GM23338 (cell line): Measurements from ENCODE around the gene STAT6. TPM values are rescaled to one million over a fixed set of nuclear protein-coding genes. Genes with fewer than 3 reads are reported as not detected.

Experiments used
- ATAC-seq: fragments of 200-7000 bp; cut with Tn5 transposase; 3 replicates; pipeline ENCODE4 v1.9.1; 2020
- DNase-seq: peaks from one replicate; pipeline ENCODE4 v3.0.0-alpha.2; 2015; ENCODE audit warnings: low spot score
- H2AFZ ChIP-seq: fragments of 200-600 bp; sonication (generic); 2 replicates; pipeline ENCODE4 v1.8.0; 2016; ENCODE audit warnings: antibody characterized with exemption, mild to moderate bottlenecking, moderate library complexity
- H3F3A ChIP-seq: fragments of 200-600 bp; sonication (generic); replicated peaks from 2 replicates; pipeline ENCODE4 v1.8.0; 2017; ENCODE audit warnings: antibody characterized with exemption, mixed run types, low read depth
- H3K27ac ChIP-seq: fragments of 200-600 bp; sonication (generic); 2 replicates; pipeline ENCODE4 v1.6.1; 2016; ENCODE audit warnings: low read depth
- H3K27me3 ChIP-seq: fragments of 200-600 bp; sonication (generic); 2 replicates; pipeline ENCODE4 v1.8.0; 2016; ENCODE audit warnings: mild to moderate bottlenecking, mixed run types, moderate library complexity; ENCODE audit not compliant: insufficient read depth
- H3K36me3 ChIP-seq: fragments of 200-600 bp; sonication (generic); 2 replicates; pipeline ENCODE4 v1.8.0; 2016; ENCODE audit warnings: mild to moderate bottlenecking; ENCODE audit not compliant: insufficient read depth
- H3K4me1 ChIP-seq: fragments of 200-600 bp; sonication (generic); 2 replicates; pipeline ENCODE4 v1.8.0; 2016; ENCODE audit warnings: mild to moderate bottlenecking, moderate library complexity; ENCODE audit not compliant: insufficient read depth
- H3K4me2 ChIP-seq: fragments of 200-600 bp; sonication (generic); 2 replicates; pipeline ENCODE4 v1.7.1; 2017; ENCODE audit warnings: mixed run types
- H3K4me3 ChIP-seq: fragments of 200-600 bp; sonication (generic); 2 replicates; pipeline ENCODE4 v1.6.1; 2016; ENCODE audit warnings: mixed run types
- H3K79me2 ChIP-seq: fragments of 200-600 bp; sonication (generic); replicated peaks from 2 replicates; pipeline ENCODE4 v1.8.0; 2017; ENCODE audit warnings: mild to moderate bottlenecking; ENCODE audit not compliant: insufficient read depth
- H3K9me2 ChIP-seq: fragments of 200-600 bp; sonication (generic); 2 replicates; pipeline ENCODE4 v1.8.0; 2017; ENCODE audit not compliant: insufficient read depth
- H4K20me1 ChIP-seq: fragments of 200-600 bp; sonication (generic); replicated peaks from 2 replicates; pipeline ENCODE4 v1.8.0; 2017; ENCODE audit warnings: mild to moderate bottlenecking; ENCODE audit not compliant: insufficient read depth
- H3K27ac Mint-ChIP-seq: 2 replicates; pipeline ENCODE4 v1.8.0; 2020; ENCODE audit warnings: inconsistent platforms, mild to moderate bottlenecking, moderate library complexity, mixed read lengths
- H3K27me3 Mint-ChIP-seq: 3 replicates; pipeline ENCODE4 v1.8.0; 2022; ENCODE audit warnings: low read depth, mild to moderate bottlenecking, moderate library complexity, mixed read lengths, inconsistent platforms; ENCODE audit not compliant: insufficient read depth, poor library complexity
- H3K36me3 Mint-ChIP-seq: 3 replicates; pipeline ENCODE4 v1.8.0; 2021; ENCODE audit warnings: low read depth, mild to moderate bottlenecking, inconsistent platforms, moderate library complexity, mixed read lengths
- H3K4me1 Mint-ChIP-seq: 3 replicates; pipeline ENCODE4 v1.8.0; 2020; ENCODE audit warnings: mild to moderate bottlenecking, inconsistent platforms, mixed read lengths
- H3K4me3 Mint-ChIP-seq: 3 replicates; pipeline ENCODE4 v1.8.0; 2021; ENCODE audit warnings: moderate library complexity, mild to moderate bottlenecking, inconsistent platforms, mixed read lengths
- H3K9me3 Mint-ChIP-seq: 3 replicates; pipeline ENCODE4 v1.8.0; 2020; ENCODE audit warnings: moderate library complexity, mild to moderate bottlenecking, inconsistent platforms, mixed read lengths
- CTCF ChIP-seq, 2 experiments: fragments of 200-600 bp in 1 of 2; sonication (generic) in 1 of 2; conservative IDR thresholded peaks; 2 replicates each; pipeline versions ENCODE4 v1.5.1 to v1.6.1; 2016 to 2017; ENCODE audit warnings: antibody characterized with exemption in 2 of 2, low read depth in 2 of 2, mild to moderate bottlenecking in 2 of 2, moderate library complexity in 1 of 2
- EZH2 ChIP-seq: fragments of 200-600 bp; sonication (generic); IDR thresholded peaks from one replicate; pipeline ENCODE4 v1.8.0; 2017; ENCODE audit warnings: antibody characterized with exemption, mild to moderate bottlenecking, low read depth; ENCODE audit not compliant: unreplicated experiment
- JUNB ChIP-seq: IDR thresholded peaks from one replicate; pipeline ENCODE4 v1.6.1; 2016; ENCODE audit warnings: antibody characterized with exemption; ENCODE audit not compliant: unreplicated experiment
- NANOG ChIP-seq: IDR thresholded peaks from 2 replicates; pipeline ENCODE4 v1.6.1; 2016; ENCODE audit warnings: antibody characterized with exemption, borderline replicate concordance
- STAT1 ChIP-seq: IDR thresholded peaks from one replicate; pipeline ENCODE4 v1.6.1; 2016; ENCODE audit warnings: antibody characterized with exemption; ENCODE audit not compliant: unreplicated experiment
- ZNF114 ChIP-seq: fragments of 250-450 bp; sonication (Bioruptor Pico); IDR thresholded peaks from 2 replicates; pipeline ENCODE4 v1.5.0; 2020; ENCODE audit warnings: mild to moderate bottlenecking, moderate library complexity
- ZNF331 ChIP-seq: fragments of 250-450 bp; sonication (Bioruptor Pico); IDR thresholded peaks from 2 replicates; pipeline ENCODE4 v1.5.0; 2020; ENCODE audit warnings: low read depth, mild to moderate bottlenecking, moderate library complexity
- polyA plus RNA-seq: library from polyadenylated mRNA; unstranded; fragments of >200 nt; fragmentation: Nextera tagmentation; extraction: Ambion mirVana; gene quantifications from 2 replicates; pipeline ENCODE4 v1.2.1, GENCODE V29; 2016
- total RNA-seq: library from RNA; depleted of rRNA; stranded (reverse); fragments of >200 nt; shearing (Covaris generic); gene quantifications from 2 replicates; pipeline ENCODE4 v1.2.3, GENCODE V29; 2014
- TF ChIP-seq, protein P1 (sequence below): fragments of 250-450 bp; sonication (Bioruptor Pico); IDR thresholded peaks from 2 replicates; pipeline ENCODE4 v1.5.0; 2020; ENCODE audit warnings: mild to moderate bottlenecking, moderate library complexity
- TF ChIP-seq, protein P2 (sequence below): IDR thresholded peaks from 2 replicates; pipeline ENCODE4 v1.6.1; 2016; ENCODE audit warnings: antibody characterized with exemption

STAT6 gene
- total and polyA plus RNA-seq, 2 experiments from 2014 or later = 14.3 to 28.1 TPM

GRCh38 chr12:57095440-57095839 lies 15.7 kb downstream of the STAT6 start (continued):
- TF ChIP-seq, protein P1, sequence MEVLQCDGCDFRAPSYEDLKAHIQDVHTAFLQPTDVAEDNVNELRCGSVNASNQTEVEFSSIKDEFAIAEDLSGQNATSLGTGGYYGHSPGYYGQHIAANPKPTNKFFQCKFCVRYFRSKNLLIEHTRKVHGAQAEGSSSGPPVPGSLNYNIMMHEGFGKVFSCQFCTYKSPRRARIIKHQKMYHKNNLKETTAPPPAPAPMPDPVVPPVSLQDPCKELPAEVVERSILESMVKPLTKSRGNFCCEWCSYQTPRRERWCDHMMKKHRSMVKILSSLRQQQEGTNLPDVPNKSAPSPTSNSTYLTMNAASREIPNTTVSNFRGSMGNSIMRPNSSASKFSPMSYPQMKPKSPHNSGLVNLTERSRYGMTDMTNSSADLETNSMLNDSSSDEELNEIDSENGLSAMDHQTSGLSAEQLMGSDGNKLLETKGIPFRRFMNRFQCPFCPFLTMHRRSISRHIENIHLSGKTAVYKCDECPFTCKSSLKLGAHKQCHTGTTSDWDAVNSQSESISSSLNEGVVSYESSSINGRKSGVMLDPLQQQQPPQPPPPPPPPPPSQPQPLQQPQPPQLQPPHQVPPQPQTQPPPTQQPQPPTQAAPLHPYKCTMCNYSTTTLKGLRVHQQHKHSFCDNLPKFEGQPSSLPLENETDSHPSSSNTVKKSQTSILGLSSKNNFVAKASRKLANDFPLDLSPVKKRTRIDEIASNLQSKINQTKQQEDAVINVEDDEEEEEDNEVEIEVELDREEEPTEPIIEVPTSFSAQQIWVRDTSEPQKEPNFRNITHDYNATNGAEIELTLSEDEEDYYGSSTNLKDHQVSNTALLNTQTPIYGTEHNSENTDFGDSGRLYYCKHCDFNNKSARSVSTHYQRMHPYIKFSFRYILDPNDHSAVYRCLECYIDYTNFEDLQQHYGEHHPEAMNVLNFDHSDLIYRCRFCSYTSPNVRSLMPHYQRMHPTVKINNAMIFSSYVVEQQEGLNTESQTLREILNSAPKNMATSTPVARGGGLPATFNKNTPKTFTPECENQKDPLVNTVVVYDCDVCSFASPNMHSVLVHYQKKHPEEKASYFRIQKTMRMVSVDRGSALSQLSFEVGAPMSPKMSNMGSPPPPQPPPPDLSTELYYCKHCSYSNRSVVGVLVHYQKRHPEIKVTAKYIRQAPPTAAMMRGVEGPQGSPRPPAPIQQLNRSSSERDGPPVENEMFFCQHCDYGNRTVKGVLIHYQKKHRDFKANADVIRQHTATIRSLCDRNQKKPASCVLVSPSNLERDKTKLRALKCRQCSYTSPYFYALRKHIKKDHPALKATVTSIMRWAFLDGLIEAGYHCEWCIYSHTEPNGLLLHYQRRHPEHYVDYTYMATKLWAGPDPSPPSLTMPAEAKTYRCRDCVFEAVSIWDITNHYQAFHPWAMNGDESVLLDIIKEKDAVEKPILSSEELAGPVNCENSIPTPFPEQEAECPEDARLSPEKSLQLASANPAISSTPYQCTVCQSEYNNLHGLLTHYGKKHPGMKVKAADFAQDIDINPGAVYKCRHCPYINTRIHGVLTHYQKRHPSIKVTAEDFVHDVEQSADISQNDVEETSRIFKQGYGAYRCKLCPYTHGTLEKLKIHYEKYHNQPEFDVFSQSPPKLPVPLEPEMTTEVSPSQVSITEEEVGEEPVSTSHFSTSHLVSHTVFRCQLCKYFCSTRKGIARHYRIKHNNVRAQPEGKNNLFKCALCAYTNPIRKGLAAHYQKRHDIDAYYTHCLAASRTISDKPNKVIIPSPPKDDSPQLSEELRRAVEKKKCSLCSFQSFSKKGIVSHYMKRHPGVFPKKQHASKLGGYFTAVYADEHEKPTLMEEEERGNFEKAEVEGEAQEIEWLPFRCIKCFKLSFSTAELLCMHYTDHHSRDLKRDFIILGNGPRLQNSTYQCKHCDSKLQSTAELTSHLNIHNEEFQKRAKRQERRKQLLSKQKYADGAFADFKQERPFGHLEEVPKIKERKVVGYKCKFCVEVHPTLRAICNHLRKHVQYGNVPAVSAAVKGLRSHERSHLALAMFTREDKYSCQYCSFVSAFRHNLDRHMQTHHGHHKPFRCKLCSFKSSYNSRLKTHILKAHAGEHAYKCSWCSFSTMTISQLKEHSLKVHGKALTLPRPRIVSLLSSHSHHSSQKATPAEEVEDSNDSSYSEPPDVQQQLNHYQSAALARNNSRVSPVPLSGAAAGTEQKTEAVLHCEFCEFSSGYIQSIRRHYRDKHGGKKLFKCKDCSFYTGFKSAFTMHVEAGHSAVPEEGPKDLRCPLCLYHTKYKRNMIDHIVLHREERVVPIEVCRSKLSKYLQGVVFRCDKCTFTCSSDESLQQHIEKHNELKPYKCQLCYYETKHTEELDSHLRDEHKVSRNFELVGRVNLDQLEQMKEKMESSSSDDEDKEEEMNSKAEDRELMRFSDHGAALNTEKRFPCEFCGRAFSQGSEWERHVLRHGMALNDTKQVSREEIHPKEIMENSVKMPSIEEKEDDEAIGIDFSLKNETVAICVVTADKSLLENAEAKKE (CRISPR knock-in tag) = no peak
- no peak for TF ChIP-seq CTCF (conservative IDR thresholded peaks at IDR 0.05; ENCODE audit: low read depth in 2 of 2)

- ATAC-seq = peak; percentile 10
- Histone ChIP-seq H3K27me3 (no peaks in the 10 kb centered on the region), H3K9me2 (no peaks in the 10 kb centered on the region), H3K4me2 (peak overlapping the region; percentile 71; the same call in 1 of the 2 replicates), H3K36me3 (no peaks in the 10 kb centered on the region), H3K79me2 (peaks cover 8% of the 10 kb centered on the region; the same call in 1 of the 2 replicates), H3K27ac (peak overlapping the region; percentile 86; the same call in 1 of the 2 replicates), H4K20me1 (no peaks in the 10 kb centered on the region; the same call in 1 of the 2 replicates), H3K4me3 (no peak overlapping the region), H2AFZ (no peak overlapping the region), H3F3A (peaks cover 13% of the 10 kb centered on the region; the same call in 1 of the 2 replicates), H3K4me1 (peaks cover 27% of the 10 kb centered on the region)
- Mint-ChIP-seq H3K4me3 (peak overlapping the region; percentile 64), H3K9me3 (no peaks in the 10 kb centered on the region), H3K36me3 (peaks cover 65% of the 10 kb centered on the region), H3K4me1 (peaks cover 59% of the 10 kb centered on the region), H3K27ac (peak overlapping the region; percentile 95), H3K27me3 (peaks cover 37% of the 10 kb centered on the region)
- DNase-seq = no peak
- TF ChIP-seq JUNB = no peak
- TF ChIP-seq NANOG = no peak
- TF ChIP-seq, protein P2, sequence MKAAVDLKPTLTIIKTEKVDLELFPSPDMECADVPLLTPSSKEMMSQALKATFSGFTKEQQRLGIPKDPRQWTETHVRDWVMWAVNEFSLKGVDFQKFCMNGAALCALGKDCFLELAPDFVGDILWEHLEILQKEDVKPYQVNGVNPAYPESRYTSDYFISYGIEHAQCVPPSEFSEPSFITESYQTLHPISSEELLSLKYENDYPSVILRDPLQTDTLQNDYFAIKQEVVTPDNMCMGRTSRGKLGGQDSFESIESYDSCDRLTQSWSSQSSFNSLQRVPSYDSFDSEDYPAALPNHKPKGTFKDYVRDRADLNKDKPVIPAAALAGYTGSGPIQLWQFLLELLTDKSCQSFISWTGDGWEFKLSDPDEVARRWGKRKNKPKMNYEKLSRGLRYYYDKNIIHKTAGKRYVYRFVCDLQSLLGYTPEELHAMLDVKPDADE = no peak
- no peak for TF ChIP-seq ZNF331 (CRISPR knock-in tag)
- TF ChIP-seq EZH2 = no peak
- TF ChIP-seq STAT1 = no peak
- no peak for TF ChIP-seq ZNF114 (CRISPR knock-in tag)
- no peak for TF ChIP-seq CTCF (conservative IDR thresholded peaks at IDR 0.05; ENCODE audit: low read depth in 2 of 2)
These were observed 16.7 kb downstream of the STAT6 start for GRCh38 chr12:57094208-57095160.
